GM18511 (cell line): ENCODE results near the gene EFCAB12.
"Not testable (repeated sequence)": the region's sequence is repeated elsewhere in the genome, so short reads cannot be mapped to it uniquely, and the experiment has no call there.

Experiments
- ATAC-seq: cut with Tn5 transposase; IDR thresholded peaks from one replicate; pipeline ENCODE4 v1.9.1; 2021; ENCODE audit warnings: mild to moderate bottlenecking, moderate library complexity; ENCODE audit not compliant: unreplicated experiment

EFCAB12 gene

DNA sequence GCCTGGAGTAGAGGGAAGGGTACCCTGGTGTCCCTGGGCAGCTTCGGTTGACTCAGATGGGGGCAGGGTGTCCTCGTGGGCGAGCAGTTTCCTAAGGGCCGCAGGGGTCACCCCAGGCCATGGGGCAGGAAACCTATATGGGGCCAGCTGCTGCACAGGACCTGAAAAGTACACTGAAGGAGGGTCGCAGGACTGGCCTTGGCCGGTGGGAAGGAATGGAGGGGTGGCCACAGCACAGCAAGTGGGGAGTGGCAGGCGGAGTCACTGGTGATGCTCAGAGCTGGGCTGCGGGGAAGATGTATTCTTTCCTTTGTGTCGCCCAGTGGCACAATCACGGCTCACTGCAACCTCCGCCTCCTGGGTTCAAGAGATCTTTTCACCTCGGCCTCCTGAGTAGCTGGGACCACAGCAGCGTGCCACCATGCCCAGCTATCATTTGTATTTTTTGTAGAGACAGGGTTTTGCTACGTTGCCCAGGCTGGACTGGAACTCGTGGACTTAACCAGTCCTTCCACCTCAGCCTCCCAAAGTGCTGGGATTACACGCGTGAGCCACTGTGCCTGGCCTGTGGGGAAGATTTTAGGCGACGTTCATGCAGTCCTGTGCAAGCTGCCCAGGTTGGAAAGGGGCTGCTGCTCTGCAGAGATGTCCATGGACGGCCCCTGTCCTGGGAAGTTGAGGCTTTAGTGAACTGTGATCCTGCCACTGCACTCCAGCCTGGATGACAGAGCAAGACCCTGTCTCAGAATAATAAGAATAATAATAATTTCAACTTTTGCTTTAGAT is 57.2 kb downstream of the EFCAB12 start:
- ATAC-seq, result no peak

DNA sequence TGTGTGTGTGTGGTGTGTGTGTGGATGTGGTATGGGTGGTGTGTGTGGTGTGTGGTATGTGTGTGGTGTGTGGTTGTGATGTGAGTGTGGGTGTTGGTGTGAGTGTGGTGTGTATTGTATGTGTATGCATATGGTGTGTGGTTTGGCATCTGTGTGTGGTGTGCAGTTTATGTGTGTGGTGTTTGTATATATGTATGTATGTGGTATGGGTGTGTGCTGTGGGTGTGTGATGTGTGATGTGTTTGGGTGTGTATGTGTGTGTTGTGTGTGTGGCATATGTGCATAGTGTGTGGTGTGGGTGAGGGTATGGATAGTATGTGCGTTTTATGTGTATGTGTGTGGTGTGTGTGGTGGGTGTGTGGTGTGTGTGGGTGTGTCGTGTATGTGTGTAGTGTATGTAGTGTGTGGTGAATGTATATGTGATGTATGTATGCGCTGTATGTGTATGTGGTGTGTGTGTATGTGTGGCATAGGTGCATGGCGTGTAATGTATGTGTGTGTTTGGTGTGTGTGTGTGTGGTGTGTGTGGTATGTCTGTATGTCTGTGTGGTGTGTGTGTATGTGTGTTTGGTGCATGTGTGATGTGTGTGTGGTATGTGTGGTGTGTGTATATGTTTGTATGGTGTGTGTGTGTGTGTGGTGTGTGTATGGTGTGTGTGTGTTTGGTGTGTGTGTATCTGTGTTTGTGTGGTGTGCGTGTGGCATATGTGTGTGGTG is 58.0 kb downstream of the EFCAB12 start:
- no peak for ATAC-seq

DNA sequence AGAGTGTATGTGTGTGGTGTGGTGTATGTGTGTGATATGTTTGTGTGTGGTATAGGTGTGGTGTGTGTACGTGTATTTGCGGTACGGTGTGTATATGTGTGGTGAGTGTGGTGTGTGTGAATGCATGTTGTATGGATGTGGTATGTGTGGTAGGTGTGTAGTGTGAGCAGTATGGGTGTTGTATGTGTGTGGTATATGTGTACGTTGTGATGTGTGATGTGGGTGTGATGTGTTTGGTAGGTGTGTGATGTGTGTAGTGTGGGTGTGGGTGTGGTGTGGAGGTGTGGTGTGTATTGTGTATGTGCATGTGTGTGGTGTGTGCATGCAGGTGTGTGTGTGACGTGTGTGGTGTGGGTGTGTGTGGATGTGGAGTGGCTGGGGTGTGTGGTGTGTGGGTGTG is 58.7 kb downstream of the EFCAB12 start:
- ATAC-seq, result no peak

DNA sequence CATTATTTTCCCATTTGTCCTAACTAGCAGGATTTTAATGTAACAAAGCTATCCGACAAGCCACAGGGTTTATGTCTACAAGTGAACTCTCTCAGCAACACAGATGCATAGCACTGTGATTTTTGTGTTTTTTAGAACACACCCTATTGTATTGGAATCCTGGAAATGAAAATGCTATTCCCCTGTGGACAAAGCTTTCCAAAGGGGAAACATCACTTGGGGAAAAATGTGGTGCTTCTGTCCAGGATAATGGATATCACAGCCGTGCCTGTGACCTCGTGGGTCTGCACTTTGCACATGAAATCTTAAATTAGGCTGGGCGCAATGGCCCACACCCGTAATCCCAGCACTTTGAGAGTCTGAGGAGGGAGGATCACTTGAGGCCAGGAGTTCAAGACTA is 60.6 kb downstream of the EFCAB12 start:
- no peak for ATAC-seq

DNA sequence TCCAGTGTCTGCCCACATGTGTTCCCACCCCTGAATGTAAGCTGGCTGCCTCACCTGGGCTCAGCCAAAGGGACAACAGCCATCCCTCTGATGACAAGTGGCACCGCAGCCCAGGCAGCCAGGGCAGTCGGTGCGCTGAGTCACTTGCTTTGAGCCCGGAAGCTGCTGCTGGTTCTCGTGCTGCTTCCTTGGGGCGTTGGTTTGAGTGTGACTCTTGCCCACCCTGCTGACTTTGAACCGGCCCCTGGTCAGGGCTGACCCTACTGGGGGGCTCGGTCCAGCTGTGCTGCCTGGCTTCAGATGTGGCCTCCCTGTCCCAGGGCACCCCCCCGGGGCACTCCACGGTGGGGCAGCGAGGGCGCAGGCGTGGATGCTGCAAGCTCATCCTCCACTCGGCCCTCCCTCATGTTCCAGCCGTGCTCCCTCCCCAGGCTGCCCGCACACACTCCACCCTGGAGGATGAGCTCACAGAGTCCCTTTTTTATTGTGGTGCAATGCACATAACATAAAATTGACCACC is 62.1 kb downstream of the EFCAB12 start:
- no peak for ATAC-seq

DNA sequence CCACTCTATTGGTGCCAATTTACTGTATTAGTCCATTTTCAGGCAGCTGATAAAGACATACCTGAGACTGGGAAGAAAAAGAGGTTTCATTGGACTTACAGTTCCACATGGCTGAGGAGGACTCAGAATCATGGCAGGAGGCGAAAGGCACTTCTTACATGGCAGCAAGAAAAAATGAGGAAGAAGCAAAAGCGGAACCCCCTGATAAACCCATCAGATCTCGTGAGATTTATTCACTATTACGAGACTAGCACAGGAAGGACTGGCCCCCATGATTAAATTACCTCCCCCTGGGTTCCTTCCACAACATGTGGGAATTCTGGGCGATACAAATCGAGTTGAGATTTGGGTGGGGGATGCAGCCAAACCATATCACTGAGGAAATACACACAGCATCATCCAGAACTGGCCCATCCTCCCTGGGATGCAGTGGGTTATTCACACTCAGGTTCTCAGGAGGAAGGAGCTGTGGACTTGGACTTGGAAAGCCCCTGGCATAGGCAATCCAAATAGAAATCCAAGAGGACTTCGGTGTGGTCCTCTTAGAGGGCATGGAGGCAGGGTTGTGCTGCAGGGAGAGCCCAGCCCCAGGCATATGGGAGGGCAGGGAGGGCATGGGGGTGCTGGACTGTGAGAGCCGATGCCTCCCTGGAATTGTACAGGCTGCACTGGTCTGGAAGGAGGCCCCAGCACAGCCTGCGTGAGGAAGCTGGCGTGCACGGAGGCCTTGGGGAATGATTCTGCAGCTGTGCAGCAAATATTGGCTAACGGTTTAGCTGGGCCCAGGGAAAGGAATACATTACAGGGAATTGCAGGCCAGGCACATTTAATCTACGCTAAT is 62.9 kb downstream of the EFCAB12 start:
- ATAC-seq, result no peak

DNA sequence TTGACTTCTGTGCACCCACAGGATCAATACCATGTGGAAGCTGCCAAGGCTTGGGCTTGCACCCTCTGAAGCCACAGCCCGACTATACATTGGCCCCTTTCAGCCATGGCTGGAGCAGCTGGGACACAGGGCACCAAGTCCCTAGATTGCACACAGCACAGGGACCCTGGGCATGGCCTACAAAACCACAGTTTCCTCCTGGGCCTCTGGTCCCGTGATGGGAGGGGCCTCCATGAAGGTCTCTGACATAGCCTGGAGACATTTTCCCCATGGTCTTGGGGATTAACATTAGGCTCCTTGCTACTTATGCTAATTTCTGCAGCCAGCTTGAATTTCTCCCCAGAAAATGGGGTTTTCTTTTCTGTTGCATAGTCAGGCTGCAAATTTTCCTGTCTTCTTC is 63.6 kb downstream of the EFCAB12 start:
- not testable (repeated sequence) for ATAC-seq

DNA sequence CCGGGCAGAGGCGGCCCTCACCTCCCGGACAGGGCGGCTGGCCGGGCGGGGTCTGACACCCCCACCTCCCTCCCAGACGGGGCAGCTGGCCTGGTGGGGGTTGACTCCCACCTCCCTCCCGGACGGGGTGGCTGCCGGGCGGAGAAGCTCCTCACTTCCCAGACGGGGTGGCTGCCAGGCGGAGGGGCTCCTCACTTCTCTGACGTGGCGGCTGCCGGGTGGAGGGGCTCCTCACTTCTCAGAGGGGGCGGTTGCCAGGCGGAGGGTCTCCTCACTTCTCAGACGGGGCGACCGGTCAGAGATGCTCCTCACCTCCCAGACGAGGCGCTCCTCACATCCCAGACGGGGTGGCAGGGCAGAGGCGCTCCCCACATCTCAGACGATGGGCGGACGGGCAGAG is 65.1 kb downstream of the EFCAB12 start:
- ATAC-seq, result not testable (repeated sequence)

DNA sequence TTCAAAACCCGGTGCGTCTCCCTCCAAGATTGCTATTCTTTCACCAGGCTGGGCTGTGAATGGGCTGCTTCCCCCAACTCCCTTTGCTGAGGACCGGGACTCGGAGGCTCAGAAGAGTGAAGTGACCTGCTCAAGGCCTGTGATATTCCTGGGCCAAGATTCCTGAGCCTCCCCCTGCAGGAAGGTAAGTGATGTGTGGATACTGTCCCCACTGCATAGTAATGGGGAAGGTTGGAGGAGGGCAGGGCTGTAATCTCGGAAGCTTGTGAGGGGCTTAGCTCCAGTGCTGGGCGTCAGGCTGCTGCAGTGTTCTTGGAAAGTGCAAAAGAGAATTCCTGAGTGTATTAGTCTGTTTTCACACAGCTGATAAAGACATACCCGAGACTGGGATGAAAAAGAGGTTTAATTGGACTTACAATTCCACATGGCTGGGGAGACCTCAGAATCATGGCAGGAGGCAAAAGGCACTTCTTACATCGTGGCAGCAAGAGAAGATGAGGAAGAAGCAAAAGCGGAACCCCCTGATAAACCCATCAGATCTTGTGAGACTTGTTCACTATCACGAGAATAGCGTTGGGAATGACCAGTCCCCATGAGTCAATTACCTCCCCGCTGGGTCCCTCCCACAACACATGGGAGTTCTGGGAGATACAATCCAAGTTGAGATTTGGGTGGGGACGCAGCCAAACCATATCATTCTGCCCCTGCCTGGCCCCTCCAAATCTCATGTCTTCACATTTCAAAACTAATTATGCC is 67.6 kb downstream of the EFCAB12 start:
- no peak for ATAC-seq

DNA sequence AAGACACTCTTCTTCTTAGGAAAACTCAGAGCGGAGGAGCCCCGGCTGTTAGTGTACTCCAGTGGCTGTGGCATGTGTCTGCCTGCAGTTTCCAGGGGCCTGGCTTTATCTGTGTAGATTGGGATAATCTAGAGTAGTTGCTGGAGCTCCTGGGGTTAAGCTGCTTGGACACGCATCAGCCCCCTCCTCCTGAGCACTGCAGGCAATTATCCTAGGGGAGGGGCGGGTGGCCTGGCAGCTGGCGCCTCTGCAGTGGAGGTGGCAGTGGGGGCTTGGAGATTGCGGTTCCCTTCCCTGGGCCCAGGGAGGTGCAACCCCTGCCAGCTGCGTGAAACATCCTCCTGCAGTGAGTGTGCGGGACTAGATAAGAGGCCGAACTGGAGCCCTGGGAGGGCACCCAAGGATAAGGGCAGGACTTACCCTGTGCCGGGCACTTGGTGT is 68.2 kb downstream of the EFCAB12 start:
- ATAC-seq, result no peak

DNA sequence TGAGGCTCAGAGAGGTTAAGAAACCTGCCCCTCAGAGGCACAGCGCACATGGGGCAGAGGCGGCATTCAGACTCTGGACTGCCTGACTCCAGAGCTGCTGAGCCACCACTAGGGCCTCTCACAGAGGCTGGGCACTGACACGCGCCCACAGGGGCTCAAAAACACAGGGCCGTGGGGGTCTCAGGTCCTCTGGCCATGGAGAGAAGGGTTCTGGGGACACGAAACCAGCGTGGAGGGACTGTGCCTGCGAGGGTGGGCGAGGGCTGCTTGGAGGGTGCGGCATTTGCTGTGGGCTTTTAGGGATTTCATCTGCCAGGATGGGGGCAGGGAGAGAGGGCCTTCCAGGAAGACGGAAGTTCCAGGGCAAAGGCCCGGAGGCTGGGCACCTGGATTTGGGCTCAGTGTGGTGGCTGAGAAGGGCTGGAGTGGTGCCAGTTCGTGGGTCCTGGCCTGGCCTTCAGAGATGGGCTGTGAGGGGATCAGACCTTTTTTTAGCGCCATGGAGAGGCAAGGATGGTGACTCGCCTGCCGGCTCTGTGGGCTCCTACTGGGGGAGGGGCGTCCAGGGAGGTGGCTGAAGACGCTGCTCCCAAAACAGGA is 69.6 kb downstream of the EFCAB12 start:
- no peak for ATAC-seq

DNA sequence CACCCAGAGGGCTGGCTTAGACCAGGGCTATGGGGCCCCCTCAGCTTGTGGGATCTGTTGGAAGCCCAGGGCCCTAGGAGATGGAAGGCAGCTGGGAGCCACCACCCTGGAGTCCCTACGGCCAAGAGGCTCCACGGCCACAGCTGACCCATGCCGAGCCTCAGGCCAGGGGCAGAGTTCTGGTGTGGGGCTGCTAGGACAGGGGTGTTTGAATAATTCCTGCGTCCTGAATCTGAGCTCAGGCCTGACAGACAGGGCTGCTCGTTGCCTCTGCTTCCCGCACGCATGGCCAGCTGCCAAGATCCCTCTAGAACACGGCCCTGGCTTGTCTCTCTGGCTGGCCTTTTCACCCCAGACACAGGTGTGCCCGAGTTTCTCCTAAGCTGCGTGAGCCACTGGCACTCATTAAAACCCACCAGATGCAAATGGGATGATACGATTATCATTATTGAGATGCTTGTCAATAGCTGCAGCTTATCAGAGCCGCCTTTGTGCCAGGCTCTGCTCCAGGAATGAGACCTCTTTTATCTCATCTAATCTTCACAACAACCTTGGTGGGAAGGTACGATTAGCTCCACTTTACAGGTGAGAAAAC is 70.2 kb downstream of the EFCAB12 start:
- ATAC-seq, result no peak

DNA sequence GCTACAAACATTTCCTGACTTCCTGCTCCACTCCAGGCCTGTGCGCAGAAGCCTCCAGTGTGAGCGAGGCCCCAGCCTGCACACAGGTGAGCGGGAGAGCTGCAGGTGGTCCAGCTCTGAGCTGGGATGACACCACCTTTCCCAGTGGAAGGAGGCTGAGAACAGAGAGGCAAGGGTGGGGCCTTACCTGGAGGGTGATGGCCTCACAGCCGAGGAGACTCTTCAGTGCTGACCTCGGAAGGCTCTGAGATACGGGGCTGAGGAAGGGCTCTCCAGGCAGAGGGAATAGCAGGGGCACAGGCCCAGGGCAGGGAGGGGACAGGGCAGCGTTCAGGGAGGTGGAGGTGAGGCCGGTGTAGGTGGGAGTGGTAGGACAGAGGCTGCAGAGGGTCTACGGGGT is 70.8 kb downstream of the EFCAB12 start:
- ATAC-seq, result no peak

DNA sequence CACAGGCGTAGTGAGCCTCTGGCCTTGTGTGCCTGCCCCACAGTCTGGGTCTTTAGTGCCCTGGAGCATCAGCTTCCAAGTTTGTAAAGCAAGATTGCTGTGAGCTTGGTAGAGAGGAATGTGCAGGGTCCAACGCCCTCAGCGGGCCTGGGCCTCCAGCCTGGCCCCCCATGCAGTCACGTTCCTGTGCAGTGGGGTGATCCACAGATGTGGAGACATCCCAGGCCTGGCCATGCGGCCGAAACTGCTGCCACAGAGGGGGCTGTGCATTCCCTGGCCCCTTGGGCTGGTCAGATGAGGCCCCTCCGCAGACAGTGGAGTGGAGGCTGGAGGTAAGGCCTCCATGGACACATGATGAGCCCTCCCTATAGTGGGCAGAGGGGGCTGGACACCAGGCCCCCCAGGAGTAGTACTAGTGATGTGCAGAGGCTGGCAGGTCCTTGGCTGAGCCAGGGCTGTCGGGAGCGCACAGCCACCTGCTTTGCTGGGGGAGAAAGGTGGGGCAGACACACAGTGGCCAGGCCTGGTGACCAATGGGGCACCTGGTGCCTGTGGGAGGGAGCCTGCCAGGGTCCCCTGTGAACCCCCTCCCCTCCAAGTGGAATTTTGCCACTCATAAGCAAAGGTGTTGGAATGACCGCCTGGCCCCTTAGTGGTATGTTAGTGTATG is 71.5 kb downstream of the EFCAB12 start:
- no peak for ATAC-seq

DNA sequence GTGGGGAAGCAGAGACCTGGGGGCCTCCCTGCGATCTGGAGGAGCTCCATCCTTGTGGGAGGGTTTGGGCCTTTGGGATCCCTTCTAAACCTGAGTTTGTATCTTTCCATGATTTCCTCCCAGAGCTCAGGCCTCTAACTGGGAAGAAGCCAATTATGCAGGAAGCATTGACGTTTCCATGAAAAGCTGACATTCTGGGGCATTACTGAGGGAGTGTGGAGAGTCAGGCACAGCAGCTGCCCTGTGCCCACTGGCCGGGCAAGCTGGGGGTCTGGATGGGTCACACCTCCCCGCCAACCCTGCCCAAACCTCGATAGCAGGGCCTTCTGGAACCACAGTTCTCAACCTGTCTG is 74.9 kb downstream of the EFCAB12 start:
- ATAC-seq, result no peak

DNA sequence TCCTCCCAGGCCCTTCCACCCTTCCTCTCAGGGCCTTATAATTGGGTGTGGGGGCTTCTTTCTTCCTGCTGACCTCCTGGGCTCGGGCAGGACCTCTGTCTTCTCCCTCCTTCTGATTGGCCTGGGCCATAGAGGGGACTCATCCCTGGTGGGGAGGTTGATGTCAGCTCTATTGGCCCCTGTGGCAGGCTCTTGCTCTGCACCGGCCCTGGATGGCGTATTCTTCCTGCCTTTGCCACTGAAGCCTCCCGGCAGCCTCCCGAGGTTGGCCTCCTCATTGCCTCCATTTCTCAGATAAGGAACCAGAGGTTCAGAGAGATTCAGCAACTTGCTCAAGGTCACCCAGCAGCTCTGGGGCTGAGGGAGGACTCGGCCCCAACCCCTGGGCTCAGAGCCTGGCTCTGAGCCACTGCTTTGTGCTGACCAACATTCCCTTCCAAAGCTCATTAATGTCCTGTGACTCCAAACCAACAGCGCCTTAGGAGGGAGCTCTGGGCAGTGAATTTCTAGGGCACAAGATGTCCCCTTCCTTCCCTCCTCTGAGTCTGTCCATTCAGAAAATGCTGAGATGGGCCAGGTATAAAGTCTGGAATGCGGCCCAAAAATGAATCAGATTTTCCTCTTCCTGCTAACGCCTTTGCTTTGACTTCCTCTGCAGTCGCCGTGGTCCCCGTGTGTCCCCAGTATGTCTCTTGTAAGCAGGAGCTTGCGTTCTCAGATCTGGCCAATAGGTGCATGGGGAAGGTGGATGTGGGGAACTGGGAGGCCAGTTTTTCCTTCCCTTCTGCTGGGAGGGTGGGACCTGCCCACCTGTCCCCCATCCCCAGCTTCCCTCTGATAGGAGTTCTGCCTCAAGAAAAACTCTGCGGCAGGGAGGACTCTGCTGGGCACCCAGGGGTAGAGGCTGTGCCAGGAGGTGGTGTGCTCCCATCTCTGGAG is 75.5 kb downstream of the EFCAB12 start:
- ATAC-seq, result no peak

DNA sequence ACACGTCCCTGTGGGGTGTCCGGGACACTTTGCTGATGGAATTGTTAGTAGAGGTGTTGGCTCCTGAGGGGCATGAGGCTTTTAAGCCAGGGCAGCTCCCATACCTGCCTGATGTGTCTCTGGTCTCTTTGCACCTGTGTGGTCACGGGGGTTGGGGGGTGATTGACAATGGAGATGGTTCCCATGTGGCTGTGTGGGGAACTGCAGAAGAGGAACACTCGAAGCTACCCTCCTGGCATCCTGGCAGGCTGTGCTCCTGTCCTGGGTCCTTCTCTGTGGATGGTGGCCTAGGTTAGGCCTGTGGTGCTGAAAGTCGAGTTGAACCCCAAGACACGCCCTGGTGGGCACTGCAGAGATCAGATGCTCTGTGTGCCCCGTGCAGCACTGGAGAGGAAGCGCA is 76.4 kb downstream of the EFCAB12 start:
- no peak for ATAC-seq
